Non-pigmented ciliary epithelial cell (primary cell): ENCODE measurements around the gene PI4KA.
"Not testable (repeated sequence)": the region's sequence is repeated elsewhere in the genome, so short reads cannot be mapped to it uniquely, and the experiment has no call there.

Source experiments
- DNase-seq: peaks from one replicate; pipeline ENCODE4 v3.0.0-alpha.2; 2010; ENCODE audit warnings: low read depth

Gene PI4KA

DNA sequence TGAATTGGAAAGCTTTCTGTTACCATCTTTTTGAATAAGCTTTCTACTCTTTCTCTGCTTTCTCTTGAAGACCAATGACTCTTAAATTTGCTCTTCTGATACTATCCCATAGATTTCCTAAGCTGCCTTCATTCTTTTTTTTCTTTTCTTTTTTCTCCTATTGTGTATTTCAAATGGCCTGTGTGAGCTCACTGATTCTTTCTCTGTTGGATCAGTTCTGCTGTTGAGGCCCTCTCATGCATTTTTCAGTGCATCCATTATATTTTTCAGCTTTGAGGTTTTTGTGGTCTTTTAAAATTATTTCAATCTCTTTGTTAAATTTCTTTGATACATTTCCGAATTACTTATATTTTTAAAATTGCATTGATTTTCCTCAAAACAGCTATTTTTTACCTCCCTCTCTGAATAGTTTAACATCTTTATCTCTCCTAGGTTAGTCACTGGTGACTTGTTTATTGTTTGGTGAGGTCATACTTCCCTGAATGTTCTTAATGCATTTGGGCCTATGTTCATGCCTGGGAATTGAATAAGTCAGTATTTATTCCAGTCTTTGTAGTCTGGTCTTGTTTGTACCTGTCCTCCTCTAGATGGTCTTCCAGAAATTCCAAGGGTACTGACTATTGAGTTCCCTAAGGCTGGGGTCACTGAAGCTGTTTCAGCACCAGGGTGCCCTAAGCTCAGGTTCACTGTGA lies 195.3 kb downstream of the PI4KA start:
- no peak for DNase-seq

DNA sequence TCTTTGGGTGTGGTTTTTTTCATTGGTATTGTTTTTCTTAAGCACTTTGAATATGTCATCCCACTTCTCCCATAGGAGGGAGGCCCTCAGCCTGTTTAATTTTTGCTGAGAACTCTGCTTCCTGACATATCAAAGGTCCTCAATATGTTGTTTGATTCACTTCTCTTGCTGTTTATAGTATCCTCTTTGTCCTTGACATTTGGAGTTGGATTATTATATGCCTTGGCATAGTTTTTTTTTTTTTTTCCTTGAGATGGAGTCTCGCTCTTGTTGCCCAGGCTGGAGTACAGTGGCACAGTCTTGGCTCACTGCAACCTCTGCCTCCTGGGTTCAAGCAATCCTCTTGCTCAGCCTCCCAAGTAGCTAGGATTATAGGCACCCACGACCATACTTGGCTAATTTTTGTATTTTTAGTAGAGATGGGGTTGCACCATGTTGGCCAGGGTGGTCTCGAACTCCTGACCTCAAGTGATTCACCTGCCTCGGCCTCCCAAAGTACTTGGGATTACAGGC lies 196.0 kb downstream of the PI4KA start:
- not testable (repeated sequence) for DNase-seq

DNA sequence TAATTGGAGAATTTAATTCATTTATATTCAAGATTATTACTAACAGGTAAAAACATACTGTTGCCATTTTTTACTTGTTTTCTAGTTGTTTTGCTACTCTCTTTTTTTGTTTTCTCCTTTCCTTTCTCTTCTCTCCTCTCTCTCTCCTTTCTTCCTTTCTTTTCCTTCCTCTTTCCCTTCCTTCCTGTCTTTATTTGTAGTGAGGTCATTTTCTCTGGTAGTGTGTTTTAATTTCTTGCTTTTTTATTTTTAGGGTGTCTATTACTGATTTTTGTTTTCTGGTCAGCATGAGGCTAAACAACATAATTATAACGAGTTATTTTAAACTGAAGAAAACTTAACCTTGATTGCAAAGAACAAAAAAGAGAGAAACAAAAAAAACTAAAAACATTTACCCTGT lies 197.1 kb downstream of the PI4KA start:
- no peak for DNase-seq

DNA sequence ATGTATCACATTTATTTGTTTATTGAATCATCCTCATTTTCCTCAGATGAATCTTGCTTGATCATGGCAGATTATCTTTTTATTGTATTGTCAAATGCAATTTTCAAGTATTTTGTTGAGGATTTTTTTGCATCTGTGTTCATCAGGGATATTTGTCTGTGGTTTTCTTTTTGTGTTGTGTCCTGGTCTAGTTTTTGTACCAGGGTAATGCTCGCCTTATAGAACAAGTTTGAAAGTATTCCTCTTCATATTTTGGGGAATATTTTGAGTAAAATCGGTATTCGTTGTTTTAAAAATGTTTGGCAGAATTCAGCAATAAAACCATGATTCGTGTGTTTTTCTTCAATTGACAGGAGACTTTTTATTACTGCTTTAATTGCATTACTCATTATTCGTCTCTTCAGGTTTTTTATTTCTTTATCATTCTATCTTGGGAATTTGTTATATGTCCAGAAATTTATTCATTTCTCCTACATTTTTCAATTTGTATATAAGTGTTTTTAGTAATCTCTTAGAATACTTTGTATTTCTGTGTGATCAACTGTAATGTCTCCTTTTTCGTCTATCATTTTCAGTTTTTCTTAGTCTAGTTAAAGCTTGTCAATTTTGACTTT lies 198.1 kb downstream of the PI4KA start:
- DNase-seq, result no peak

DNA sequence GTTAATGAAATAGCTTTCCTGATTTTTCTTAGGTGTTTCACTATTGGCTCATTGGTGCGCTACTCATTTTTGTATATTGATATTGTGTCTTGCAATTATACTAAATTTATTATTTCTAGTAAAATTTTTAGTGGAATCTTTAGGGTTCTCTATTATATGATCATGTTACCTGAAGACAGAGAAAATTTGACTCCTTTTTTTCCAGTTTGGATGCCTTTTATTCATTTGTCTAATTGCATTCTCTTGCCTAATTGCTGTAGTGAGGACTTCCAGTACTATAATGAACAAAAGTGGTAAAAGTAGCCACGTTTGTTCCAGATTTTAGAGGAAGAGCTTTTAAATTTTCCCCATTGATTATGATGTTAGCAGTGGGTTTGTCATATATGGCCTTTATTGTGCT lies 198.7 kb downstream of the PI4KA start:
- DNase-seq, result no peak

DNA sequence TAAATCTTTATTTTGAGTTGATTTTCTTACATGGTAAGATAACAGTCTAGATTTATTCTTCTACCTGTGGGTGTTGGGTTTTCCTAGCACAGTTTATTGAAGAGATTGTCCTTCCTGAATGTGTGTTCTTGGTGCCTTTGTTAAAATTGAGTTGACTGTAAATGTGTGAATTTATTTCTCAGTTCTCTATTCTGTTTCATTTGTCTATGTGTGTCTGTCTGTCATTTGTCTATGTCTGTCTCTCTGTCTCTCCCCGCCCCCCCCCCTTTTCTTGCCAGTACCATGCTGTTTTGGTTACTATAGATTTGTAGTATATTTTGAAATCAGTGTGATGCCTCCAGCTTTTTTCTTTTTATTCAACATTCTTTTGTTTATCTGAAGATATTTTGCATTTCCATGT lies 199.4 kb downstream of the PI4KA start:
- DNase-seq, result no peak

DNA sequence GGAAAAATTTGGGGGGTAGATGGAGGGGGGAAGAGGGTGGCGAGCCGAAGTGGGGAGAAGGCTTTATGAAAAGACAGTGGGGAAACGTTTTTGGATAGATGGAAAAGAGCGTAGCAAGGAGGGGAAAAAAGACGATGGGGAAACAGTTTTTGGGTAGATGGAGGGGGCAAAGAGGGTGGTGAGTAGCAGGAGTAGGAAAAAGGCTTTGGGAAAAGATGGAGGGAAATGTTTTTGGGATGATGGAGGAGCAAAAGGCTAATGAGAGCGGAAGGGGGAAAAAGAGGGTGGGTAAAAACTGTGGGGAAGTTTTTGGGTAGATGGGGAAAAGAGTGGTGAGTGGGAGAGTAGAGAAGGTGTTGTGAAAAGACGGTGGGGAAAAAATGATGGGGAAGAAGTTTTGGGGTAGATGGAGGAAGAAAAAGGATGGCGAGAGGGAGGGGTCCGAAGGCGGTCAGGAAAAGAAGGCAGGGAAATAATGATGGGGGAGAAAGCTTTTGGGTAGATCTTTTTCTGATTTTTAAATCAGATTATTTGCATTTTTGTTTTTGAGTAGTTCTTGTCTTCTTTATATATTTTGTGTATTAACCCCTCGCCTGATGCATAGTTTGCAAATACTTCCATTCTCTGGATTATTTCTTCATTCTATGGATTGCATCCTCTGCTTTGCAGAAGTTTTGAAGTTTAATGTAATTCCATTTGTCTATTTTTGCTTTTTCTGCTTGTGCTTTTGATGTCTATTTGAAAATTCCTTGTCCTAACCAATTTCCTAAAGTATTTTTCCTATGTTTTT lies 200.0 kb downstream of the PI4KA start:
- no peak for DNase-seq

DNA sequence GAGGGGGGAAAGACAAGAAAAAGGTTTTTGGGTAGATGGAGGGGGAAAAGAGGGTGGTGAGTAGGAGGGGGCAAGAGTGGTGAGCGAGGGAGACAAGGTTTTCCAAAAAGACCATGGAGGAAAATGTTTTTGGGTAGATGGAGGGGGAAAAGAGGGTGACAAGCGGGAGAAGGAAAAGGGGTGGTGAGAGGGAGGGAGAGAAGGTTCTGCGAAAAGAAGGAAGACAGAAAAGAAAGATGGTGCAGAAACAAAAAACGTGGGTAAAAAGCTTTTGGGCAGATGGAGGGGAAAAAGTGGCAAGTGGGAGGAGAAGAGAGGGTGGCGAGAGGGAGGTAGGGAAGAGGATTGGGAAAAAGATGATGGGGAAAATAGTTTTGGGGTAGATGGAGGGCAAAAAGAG lies 200.6 kb downstream of the PI4KA start:
- DNase-seq, result no peak
